ENCODE measurements around the gene TBCD.
"Not testable (repeated sequence)": the region's sequence is repeated elsewhere in the genome, so short reads cannot be mapped to it uniquely, and the experiment has no call there.

TBCD gene

DNA sequence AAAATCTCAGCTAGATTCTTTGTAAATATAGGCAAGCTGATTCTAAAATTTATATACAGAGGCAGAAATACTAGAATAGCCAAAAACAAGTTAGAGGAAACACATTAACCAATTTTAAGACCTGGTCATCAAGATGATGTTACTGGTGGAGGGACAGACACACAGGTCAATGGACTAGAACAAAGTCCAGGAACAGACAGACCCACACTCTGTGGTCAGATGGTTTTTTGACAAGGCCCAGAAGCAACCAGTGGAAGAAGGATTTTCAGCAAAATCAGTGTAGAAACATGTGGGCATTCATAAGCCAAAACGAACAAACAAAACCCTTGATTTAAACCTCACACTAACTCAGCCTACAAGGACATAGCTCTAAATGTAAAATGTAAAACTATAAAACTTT, 227.9 kb downstream of the TBCD start:
- no peak for DNase-seq (ENCODE audit: low read depth)
- no peak for TF ChIP-seq POLR2A (IDR thresholded peaks at IDR 0.05; ENCODE audit: extremely low read depth, insufficient read length)
- TF ChIP-seq, protein P1, sequence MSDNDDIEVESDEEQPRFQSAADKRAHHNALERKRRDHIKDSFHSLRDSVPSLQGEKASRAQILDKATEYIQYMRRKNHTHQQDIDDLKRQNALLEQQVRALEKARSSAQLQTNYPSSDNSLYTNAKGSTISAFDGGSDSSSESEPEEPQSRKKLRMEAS (IDR thresholded peaks at IDR 0.05; ENCODE audit: low read depth, low read length): no peak
- TF ChIP-seq, protein P2, sequence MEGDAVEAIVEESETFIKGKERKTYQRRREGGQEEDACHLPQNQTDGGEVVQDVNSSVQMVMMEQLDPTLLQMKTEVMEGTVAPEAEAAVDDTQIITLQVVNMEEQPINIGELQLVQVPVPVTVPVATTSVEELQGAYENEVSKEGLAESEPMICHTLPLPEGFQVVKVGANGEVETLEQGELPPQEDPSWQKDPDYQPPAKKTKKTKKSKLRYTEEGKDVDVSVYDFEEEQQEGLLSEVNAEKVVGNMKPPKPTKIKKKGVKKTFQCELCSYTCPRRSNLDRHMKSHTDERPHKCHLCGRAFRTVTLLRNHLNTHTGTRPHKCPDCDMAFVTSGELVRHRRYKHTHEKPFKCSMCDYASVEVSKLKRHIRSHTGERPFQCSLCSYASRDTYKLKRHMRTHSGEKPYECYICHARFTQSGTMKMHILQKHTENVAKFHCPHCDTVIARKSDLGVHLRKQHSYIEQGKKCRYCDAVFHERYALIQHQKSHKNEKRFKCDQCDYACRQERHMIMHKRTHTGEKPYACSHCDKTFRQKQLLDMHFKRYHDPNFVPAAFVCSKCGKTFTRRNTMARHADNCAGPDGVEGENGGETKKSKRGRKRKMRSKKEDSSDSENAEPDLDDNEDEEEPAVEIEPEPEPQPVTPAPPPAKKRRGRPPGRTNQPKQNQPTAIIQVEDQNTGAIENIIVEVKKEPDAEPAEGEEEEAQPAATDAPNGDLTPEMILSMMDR (IDR thresholded peaks at IDR 0.05; ENCODE audit: low read depth, low read length): no peak
- no peak for TF ChIP-seq MYC (IDR thresholded peaks at IDR 0.05; ENCODE audit: low read depth, low read length)
- no peak overlapping the region for H3K4me3 ChIP-seq (ENCODE audit: low read depth, low read length)

DNA sequence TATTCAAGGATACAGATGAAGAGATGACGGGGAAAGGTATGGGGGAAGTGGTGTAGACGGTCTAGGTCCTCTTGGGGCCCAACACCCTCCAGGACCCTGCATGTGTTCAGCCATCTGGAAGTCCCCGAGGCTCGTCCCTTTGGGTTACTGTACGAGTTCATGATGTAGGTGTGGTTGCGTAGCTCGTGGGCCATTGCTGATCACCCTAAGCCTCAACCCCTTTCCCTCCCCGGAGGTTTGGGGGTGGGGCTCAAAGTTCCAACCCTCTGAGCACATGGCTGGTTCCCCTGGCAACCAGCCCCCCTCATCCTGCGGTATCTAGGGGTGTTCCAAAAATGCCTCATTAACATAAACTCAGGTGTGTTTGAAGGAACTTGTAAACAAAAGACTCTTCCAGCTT, 228.8 kb downstream of the TBCD start:
- no peak overlapping the region for H3K4me3 ChIP-seq (ENCODE audit: low read depth, low read length)
- TF ChIP-seq POLR2A (IDR thresholded peaks at IDR 0.05; ENCODE audit: extremely low read depth, insufficient read length): no peak
- TF ChIP-seq, protein P2 (IDR thresholded peaks at IDR 0.05; ENCODE audit: low read depth, low read length): no peak
- no peak for TF ChIP-seq MYC (IDR thresholded peaks at IDR 0.05; ENCODE audit: low read depth, low read length)
- TF ChIP-seq, protein P1 (IDR thresholded peaks at IDR 0.05; ENCODE audit: low read depth, low read length): no peak
- no peak for DNase-seq (ENCODE audit: low read depth)

DNA sequence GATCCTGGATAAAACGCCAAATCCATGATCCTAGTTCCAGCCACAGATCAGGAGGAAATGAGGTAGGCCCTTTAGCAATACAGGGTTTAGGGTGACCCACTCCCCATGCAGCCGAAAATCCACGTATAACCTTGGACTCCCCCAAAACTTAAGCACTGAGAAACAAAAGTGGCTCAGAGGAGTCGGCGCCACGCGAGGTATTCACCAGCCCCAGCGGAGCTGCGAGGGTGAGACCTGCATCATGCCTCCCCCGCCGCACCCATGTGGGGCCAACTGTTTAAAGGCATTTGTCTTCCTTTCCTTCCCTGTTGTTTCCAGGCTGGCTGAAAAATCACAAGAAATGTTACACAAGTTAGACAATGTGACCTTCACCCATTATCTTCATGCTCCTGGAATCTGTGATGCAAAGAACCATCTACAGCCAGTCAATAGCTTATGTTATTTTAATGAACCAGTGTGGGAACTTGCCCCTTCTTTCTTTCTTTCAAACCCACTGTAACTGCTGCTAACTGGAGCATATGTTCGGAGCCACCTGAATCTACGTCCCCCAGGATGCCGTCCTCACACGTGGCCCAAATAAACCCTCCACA, 229.4 kb downstream of the TBCD start:
- DNase-seq (ENCODE audit: low read depth): no peak
- TF ChIP-seq, protein P1 (IDR thresholded peaks at IDR 0.05; ENCODE audit: low read depth, low read length): no peak
- TF ChIP-seq POLR2A (IDR thresholded peaks at IDR 0.05; ENCODE audit: extremely low read depth, insufficient read length) (no peak), MYC (IDR thresholded peaks at IDR 0.05; ENCODE audit: low read depth, low read length) (no peak)
- H3K4me3 ChIP-seq (ENCODE audit: low read depth, low read length): no peak overlapping the region

DNA sequence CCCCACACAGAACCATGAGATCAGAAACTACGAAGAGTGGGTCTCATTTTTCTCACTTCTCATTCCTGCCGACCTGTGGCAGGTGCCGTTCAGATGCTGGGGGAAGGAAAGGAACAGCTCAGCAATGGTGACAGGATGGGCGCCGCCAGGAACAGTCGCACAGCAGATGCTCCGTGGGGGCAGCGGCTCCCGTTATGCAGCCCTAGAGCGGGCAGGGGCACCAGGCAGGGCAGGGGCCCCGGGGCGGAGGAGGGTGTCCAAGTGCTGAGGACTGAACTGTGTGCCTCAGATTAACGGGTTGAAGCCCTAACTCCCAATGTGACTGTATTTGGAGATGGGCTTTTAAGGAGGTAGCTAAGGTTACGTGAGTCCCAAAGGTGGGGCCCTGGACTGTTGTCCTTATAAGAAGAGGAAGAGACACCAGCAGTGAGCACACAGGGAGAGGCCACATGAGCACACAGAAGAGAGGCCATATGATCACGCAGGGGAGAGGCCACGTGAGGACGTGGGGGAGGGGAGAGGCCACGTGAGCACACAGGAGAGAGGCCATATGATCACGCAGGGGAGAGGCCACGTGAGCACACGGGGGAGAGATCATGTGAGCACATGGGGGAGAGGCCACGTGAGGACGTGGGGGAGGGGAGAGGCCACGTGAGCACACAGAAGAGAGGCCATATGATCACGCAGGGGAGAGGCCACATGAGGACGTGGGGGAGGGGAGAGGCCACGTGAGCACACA, 231.8 kb downstream of the TBCD start:
- TF ChIP-seq, protein P2 (IDR thresholded peaks at IDR 0.05; ENCODE audit: low read depth, low read length): no peak
- TF ChIP-seq, protein P1 (IDR thresholded peaks at IDR 0.05; ENCODE audit: low read depth, low read length): no peak
- no peak for TF ChIP-seq MYC (IDR thresholded peaks at IDR 0.05; ENCODE audit: low read depth, low read length)
- no peak for TF ChIP-seq POLR2A (IDR thresholded peaks at IDR 0.05; ENCODE audit: extremely low read depth, insufficient read length)
- no peak overlapping the region for H3K4me3 ChIP-seq (ENCODE audit: low read depth, low read length)
- DNase-seq (ENCODE audit: low read depth): peak; percentile 18

DNA sequence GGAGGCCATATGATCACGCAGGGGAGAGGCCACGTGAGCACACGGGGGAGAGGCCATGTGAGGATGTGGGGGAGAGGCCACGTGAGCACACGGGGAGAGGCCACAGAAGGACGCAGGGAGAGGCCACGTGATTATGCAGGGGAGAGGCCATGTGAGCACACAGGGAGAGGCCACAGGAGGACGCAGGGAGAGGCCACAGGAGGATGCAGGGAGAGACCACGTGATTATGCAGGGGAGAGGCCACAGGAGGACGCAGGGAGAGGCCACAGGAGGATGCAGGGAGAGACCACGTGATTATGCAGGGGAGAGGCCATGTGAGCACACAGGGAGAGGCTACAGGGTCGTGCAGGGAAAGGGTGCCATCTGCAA, 232.4 kb downstream of the TBCD start:
- not testable (repeated sequence) for DNase-seq (ENCODE audit: low read depth); H3K4me3 ChIP-seq (ENCODE audit: low read depth, low read length)

DNA sequence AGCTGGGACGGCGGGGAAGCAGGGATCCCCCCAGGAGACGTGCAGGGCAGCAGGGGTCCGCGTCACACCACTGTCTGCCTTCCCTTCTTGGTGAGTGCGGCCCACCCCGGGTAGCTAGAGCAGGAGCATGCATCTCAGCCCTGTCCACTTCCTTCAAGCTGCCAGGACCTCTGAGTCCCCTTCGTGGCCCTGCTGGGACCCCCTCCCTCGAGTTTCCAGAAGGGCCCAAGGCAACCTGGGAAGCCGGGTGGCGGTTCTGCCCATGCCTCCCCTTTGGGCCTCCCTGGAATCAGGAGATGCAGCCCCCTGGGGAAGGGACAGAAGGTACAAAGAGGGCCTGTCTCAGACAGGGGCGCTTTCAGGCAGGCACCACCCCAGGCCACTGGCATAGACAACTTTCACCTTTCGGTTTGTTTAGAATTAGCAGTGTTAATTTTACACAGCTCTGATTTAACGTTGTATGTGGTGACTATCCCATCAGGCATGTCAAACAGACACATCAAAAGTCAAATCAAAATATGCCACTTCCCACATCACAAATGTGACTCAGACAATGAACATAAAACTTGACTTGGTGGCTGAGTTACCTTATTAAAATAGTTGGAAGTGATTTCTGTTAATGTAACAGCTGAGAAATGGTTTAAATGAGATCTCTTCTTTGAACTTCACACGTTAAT, 233.0 kb downstream of the TBCD start:
- H3K4me3 ChIP-seq (ENCODE audit: low read depth, low read length): no peak overlapping the region
- no peak for TF ChIP-seq MYC (IDR thresholded peaks at IDR 0.05; ENCODE audit: low read depth, low read length)
- TF ChIP-seq, protein P2 (IDR thresholded peaks at IDR 0.05; ENCODE audit: low read depth, low read length): no peak
- TF ChIP-seq, protein P1 (IDR thresholded peaks at IDR 0.05; ENCODE audit: low read depth, low read length): no peak
- TF ChIP-seq POLR2A (IDR thresholded peaks at IDR 0.05; ENCODE audit: extremely low read depth, insufficient read length): no peak
- DNase-seq (ENCODE audit: low read depth): no peak

Data from NB4 (cell line).